A549 (cell line): ENCODE results near the gene ANK3.

Experiments used
- BHLHE40 ChIP-seq: IDR thresholded peaks from 2 replicates; pipeline ENCODE4 v1.6.1; 2012; ENCODE audit warnings: low read depth, low read length, inconsistent platforms
- CBX8 ChIP-seq: fragments of 200-600 bp; sonication (generic); IDR thresholded peaks from 2 replicates; pipeline ENCODE4 v1.6.1; 2016
- CEBPB ChIP-seq, 2 experiments: fragments of >200 bp in 1 of 2; sonication (Bioruptor Twin) in 1 of 2; formaldehyde crosslinking in 1 of 2; IDR thresholded peaks; 2 replicates each; pipeline ENCODE4 v1.6.1; 2012 to 2016
- EP300 ChIP-seq, 2 experiments: fragments of >200 bp; sonication (Bioruptor Twin); formaldehyde crosslinking; IDR thresholded peaks; 2 replicates in 1 of 2; 3 replicates in 1 of 2; pipeline ENCODE4 v1.6.1; 2016 to 2017
- MAFK ChIP-seq: fragments of 450-650 bp; IDR thresholded peaks from 2 replicates; pipeline ENCODE4 v1.6.1; 2014; ENCODE audit not compliant: partially characterized antibody
- NFE2L2 ChIP-seq: fragments of 150-350 bp; conservative IDR thresholded peaks from 2 replicates; pipeline ENCODE4 v1.6.1; 2014; ENCODE audit warnings: low read length
- POLR2A ChIP-seq: IDR thresholded peaks from 2 replicates; pipeline ENCODE4 v1.6.1; 2012; ENCODE audit warnings: mild to moderate bottlenecking, low read length
- RAD21 ChIP-seq, 2 experiments: fragments of >200 bp in 1 of 2; sonication (Bioruptor Twin) in 1 of 2; formaldehyde crosslinking in 1 of 2; IDR thresholded peaks in 1 of 2; conservative IDR thresholded peaks in 1 of 2; 2 replicates in 1 of 2; 3 replicates in 1 of 2; pipeline ENCODE4 v1.6.1; 2012 to 2018; ENCODE audit warnings: inconsistent platforms in 1 of 2
- TF ChIP-seq, protein P1 (sequence below): fragments of >200 bp; sonication (Bioruptor Twin); formaldehyde crosslinking; IDR thresholded peaks from 3 replicates; pipeline ENCODE4 v1.5.1; 2016
- TF ChIP-seq, protein P2 (sequence below): fragments of 200-600 bp; sonication (generic); IDR thresholded peaks from 2 replicates; pipeline ENCODE4 v1.6.1; 2016; ENCODE audit warnings: antibody characterized with exemption, mild to moderate bottlenecking, moderate library complexity
- TF ChIP-seq, protein P3 (sequence below): IDR thresholded peaks from 2 replicates; pipeline ENCODE4 v1.6.1; 2012

DNA sequence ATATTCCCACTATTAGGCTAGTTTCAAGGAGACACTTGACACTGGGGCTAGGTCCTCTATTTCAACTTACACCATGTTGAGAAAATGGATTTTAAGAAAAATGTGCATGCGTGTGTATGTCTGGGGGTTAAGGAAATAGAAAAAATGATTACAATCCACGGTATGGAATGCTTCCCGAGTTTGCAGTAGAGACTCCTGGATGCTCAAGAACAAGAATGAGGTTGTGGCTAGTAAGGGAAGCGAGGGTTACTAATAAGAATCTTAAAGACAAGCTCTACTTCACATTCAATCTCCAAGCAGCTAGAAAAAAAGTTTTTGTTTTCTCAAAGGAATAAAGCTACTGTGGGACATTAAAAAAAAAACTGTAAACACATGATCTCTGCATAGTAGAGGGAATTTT lies 54.7 kb downstream of the ANK3 start:
- TF ChIP-seq, protein P1, sequence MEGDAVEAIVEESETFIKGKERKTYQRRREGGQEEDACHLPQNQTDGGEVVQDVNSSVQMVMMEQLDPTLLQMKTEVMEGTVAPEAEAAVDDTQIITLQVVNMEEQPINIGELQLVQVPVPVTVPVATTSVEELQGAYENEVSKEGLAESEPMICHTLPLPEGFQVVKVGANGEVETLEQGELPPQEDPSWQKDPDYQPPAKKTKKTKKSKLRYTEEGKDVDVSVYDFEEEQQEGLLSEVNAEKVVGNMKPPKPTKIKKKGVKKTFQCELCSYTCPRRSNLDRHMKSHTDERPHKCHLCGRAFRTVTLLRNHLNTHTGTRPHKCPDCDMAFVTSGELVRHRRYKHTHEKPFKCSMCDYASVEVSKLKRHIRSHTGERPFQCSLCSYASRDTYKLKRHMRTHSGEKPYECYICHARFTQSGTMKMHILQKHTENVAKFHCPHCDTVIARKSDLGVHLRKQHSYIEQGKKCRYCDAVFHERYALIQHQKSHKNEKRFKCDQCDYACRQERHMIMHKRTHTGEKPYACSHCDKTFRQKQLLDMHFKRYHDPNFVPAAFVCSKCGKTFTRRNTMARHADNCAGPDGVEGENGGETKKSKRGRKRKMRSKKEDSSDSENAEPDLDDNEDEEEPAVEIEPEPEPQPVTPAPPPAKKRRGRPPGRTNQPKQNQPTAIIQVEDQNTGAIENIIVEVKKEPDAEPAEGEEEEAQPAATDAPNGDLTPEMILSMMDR, result no peak
- no peak for TF ChIP-seq NFE2L2
- TF ChIP-seq POLR2A, result no peak
- TF ChIP-seq, protein P2, sequence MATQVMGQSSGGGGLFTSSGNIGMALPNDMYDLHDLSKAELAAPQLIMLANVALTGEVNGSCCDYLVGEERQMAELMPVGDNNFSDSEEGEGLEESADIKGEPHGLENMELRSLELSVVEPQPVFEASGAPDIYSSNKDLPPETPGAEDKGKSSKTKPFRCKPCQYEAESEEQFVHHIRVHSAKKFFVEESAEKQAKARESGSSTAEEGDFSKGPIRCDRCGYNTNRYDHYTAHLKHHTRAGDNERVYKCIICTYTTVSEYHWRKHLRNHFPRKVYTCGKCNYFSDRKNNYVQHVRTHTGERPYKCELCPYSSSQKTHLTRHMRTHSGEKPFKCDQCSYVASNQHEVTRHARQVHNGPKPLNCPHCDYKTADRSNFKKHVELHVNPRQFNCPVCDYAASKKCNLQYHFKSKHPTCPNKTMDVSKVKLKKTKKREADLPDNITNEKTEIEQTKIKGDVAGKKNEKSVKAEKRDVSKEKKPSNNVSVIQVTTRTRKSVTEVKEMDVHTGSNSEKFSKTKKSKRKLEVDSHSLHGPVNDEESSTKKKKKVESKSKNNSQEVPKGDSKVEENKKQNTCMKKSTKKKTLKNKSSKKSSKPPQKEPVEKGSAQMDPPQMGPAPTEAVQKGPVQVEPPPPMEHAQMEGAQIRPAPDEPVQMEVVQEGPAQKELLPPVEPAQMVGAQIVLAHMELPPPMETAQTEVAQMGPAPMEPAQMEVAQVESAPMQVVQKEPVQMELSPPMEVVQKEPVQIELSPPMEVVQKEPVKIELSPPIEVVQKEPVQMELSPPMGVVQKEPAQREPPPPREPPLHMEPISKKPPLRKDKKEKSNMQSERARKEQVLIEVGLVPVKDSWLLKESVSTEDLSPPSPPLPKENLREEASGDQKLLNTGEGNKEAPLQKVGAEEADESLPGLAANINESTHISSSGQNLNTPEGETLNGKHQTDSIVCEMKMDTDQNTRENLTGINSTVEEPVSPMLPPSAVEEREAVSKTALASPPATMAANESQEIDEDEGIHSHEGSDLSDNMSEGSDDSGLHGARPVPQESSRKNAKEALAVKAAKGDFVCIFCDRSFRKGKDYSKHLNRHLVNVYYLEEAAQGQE, result no peak
- no peak for TF ChIP-seq CEBPB (IDR thresholded peaks at IDR 0.05)
- no peak for TF ChIP-seq MAFK
- TF ChIP-seq EP300 (IDR thresholded peaks at IDR 0.05), result no peak
- no peak for TF ChIP-seq CBX8
- no peak for TF ChIP-seq RAD21 (conservative IDR thresholded peaks at IDR 0.05 in 1 of 2, IDR thresholded peaks at IDR 0.05 in 1 of 2)
- TF ChIP-seq, protein P3, sequence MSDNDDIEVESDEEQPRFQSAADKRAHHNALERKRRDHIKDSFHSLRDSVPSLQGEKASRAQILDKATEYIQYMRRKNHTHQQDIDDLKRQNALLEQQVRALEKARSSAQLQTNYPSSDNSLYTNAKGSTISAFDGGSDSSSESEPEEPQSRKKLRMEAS, result no peak
- no peak for TF ChIP-seq BHLHE40
